SK-N-SH treated with all-trans-retinoic acid at 6 μM for 48 hours (cell line): Measurements from ENCODE around the gene CHST4.
"Not testable (repeated sequence)": the region's sequence is repeated elsewhere in the genome, so short reads cannot be mapped to it uniquely, and the experiment has no call there.

ENCODE experiments used
- ARNTL ChIP-seq: fragments of 450-650 bp; formaldehyde crosslinking; IDR thresholded peaks from 2 replicates; pipeline ENCODE4 v1.5.0; 2020; ENCODE audit warnings: low read depth, mild to moderate bottlenecking, moderate library complexity, borderline replicate concordance
- CREB5 ChIP-seq: fragments of 250-450 bp; sonication (Bioruptor Pico); IDR thresholded peaks from 2 replicates; pipeline ENCODE4 v1.5.1; 2020; ENCODE audit warnings: low read depth, mild to moderate bottlenecking, moderate library complexity
- CSDC2 ChIP-seq: fragments of 250-450 bp; sonication (Bioruptor Pico); IDR thresholded peaks from 2 replicates; pipeline ENCODE4 v1.5.0; 2020; ENCODE audit warnings: mild to moderate bottlenecking, moderate library complexity
- CSRNP3 ChIP-seq: fragments of 250-450 bp; sonication (Bioruptor Pico); IDR thresholded peaks from 2 replicates; pipeline ENCODE4 v1.5.1; 2021; ENCODE audit warnings: mild to moderate bottlenecking, moderate library complexity
- OSR1 ChIP-seq: fragments of 250-450 bp; sonication (Bioruptor Pico); IDR thresholded peaks from 2 replicates; pipeline ENCODE4 v1.8.0; 2022; ENCODE audit warnings: moderate library complexity, mild to moderate bottlenecking, inconsistent platforms
- PATZ1 ChIP-seq: fragments of 250-450 bp; sonication (Bioruptor Pico); IDR thresholded peaks from 2 replicates; pipeline ENCODE4 v1.8.0; 2020; ENCODE audit warnings: mild to moderate bottlenecking, moderate library complexity, borderline replicate concordance
- POU6F1 ChIP-seq: fragments of 250-450 bp; sonication (Bioruptor Pico); IDR thresholded peaks from 2 replicates; pipeline ENCODE4 v1.8.0; 2021; ENCODE audit warnings: low read depth, mild to moderate bottlenecking, moderate library complexity, borderline replicate concordance
- PPARA ChIP-seq: fragments of 250-450 bp; sonication (Bioruptor Pico); IDR thresholded peaks from 2 replicates; pipeline ENCODE4 v1.5.0; 2020; ENCODE audit warnings: mild to moderate bottlenecking, borderline replicate concordance
- RARB ChIP-seq: fragments of 250-450 bp; sonication (Bioruptor Pico); IDR thresholded peaks from 2 replicates; pipeline ENCODE4 v1.8.0; 2021; ENCODE audit warnings: mild to moderate bottlenecking, moderate library complexity
- SNAI2 ChIP-seq: fragments of 250-450 bp; sonication (Bioruptor Pico); IDR thresholded peaks from 2 replicates; pipeline ENCODE4 v1.5.0; 2020; ENCODE audit warnings: mild to moderate bottlenecking, moderate library complexity
- TCF4 ChIP-seq: fragments of 250-450 bp; sonication (Bioruptor Pico); IDR thresholded peaks from 2 replicates; pipeline ENCODE4 v1.8.0; 2021; ENCODE audit warnings: mild to moderate bottlenecking, moderate library complexity, borderline replicate concordance
- ZFP3 ChIP-seq: fragments of 250-450 bp; sonication (Bioruptor Pico); IDR thresholded peaks from 2 replicates; pipeline ENCODE4 v1.5.0; 2020; ENCODE audit warnings: mild to moderate bottlenecking, moderate library complexity
- ZFP30 ChIP-seq: fragments of 450-650 bp; formaldehyde crosslinking; IDR thresholded peaks from 2 replicates; pipeline ENCODE4 v1.5.0; 2022; ENCODE audit warnings: mild to moderate bottlenecking, moderate library complexity
- ZNF70 ChIP-seq: fragments of 450-650 bp; formaldehyde crosslinking; IDR thresholded peaks from 2 replicates; pipeline ENCODE4 v1.5.0; 2020; ENCODE audit warnings: mild to moderate bottlenecking, moderate library complexity

GRCh38 chr16:71561886-71562285, 35.7 kb downstream of the CHST4 start:
- TF ChIP-seq PATZ1 (CRISPR knock-in tag); TCF4 (CRISPR knock-in tag); ZFP3 (CRISPR knock-in tag); OSR1 (CRISPR knock-in tag); POU6F1 (CRISPR knock-in tag); PPARA (CRISPR knock-in tag); ARNTL (CRISPR knock-in tag); ZFP30; ZNF70 (CRISPR knock-in tag); CREB5; RARB; SNAI2 (CRISPR knock-in tag); CSDC2 (CRISPR knock-in tag); CSRNP3 (CRISPR knock-in tag): not testable (repeated sequence)
